Measurements from ENCODE around the gene IRAG1.

Gene IRAG1, protein sequence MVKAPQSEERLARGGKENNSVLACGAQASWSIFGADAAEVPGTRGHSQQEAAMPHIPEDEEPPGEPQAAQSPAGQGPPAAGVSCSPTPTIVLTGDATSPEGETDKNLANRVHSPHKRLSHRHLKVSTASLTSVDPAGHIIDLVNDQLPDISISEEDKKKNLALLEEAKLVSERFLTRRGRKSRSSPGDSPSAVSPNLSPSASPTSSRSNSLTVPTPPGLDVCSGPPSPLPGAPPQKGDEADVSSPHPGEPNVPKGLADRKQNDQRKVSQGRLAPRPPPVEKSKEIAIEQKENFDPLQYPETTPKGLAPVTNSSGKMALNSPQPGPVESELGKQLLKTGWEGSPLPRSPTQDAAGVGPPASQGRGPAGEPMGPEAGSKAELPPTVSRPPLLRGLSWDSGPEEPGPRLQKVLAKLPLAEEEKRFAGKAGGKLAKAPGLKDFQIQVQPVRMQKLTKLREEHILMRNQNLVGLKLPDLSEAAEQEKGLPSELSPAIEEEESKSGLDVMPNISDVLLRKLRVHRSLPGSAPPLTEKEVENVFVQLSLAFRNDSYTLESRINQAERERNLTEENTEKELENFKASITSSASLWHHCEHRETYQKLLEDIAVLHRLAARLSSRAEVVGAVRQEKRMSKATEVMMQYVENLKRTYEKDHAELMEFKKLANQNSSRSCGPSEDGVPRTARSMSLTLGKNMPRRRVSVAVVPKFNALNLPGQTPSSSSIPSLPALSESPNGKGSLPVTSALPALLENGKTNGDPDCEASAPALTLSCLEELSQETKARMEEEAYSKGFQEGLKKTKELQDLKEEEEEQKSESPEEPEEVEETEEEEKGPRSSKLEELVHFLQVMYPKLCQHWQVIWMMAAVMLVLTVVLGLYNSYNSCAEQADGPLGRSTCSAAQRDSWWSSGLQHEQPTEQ

DNA sequence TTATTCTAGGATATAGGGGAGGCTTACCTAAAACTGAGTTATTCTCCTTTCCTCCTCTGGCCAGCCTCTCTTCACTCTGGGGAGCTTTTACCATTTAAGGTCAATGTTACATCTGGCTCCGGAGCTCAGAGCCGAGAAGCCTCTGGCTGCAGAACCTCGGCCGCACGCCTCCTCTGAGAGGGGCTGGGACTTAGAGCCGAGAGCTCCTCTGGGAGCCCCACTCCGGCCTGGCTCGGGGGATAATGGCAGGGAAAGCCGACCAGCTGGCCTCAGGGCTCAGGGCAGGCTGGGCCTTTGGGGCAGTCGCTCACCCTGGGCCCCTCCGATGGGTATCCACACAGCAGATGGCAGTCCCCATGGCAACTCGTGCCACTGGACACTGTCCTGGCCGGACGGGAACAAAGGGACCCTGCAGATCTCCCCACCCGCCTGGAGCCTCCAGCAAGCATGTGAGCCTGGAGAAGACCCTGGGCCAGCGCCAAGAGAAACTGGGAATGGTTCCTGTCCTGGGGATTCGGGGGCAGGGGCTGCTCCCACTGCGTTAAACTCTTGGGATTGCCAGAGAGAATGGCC, at the start of gene IRAG1:
Gene IRAG1, minus strand, starts transcription at position 247 of the 573 bp plus-strand sequence. Its CDS starts 153 bp downstream, at position 94.
- DNase-seq: no peak

DNA sequence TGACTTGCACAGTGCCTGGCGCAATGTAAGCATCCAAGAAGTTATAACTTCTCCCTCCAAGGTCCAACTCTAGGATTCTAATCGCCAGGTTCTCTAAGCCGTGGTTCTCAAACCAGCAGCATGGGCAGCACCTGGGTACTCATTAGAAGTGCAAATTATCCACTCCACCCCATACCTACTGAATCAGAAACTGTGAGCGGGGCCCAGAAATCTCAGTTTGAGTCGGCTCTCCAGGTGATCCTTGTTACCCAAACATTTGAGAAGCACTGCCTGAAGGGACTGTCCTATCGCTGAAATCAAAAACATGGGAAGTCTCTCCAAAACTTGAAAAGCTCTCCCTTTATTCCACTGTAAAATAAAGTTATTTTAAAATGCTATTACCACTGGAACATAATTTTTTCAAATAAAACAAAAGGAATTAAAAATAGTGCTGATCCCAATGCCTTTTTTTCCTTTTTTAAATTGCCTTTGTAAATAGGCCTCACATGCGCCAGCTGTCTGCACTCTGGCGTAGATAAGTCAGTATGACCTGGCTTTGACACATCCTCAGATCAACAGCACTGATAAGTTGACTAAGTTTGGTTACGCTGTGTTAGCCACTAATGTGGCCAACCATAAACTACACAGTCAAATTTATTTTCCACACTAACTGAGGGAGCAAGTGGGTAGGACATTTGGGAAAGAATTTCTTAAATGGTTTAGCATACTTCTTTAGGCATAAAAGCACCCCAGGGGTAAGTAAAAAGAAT, 49.1 kb upstream of the IRAG1 start:
- no peak for DNase-seq

DNA sequence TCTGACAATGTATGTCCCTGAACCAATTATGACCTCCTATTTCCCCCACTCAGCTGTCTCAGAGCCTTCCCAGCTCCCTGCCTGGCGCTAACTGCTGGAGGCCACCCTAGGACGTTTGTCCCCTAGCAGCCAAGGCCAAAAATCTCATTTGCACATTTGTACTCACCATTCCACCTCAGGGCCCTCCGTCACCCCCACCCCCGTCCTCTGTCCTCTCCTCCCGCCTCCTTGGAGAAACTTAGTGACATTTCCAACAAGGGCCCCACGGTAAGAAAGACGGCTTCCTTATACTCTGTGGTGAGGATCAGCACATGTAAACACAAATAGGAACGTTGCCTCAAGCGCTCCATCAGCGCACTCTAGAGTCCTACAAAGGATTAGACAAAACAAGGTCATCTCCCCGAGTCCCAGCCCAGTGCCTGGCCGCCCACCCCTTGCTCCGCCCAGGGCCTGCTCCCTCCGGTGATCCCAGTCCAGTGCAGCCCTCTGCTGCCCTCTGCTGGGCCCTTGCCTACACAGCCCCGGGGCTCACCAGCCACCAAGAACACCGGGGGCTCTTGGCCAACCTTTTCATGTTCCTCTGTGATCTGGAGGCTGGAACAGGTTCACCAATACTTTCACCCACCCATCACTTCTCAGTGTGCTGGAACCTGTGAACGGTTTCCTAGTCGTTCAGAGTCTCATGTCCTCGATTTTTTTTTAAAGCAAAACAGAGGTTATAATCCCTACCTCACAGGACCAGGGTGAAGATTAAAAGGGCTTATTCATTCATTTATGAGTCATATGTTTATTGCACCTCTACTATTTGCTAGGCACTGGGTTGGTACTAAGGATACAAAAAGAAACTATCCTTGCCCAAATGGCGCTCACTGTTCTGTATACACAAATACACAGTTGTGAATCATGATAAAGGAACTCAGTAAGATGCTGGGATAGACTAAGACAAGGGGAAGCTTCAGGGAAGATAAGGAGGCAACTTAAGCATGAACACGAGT, 42.2 kb upstream of the IRAG1 start:
- DNase-seq: peak; percentile 91

DNA sequence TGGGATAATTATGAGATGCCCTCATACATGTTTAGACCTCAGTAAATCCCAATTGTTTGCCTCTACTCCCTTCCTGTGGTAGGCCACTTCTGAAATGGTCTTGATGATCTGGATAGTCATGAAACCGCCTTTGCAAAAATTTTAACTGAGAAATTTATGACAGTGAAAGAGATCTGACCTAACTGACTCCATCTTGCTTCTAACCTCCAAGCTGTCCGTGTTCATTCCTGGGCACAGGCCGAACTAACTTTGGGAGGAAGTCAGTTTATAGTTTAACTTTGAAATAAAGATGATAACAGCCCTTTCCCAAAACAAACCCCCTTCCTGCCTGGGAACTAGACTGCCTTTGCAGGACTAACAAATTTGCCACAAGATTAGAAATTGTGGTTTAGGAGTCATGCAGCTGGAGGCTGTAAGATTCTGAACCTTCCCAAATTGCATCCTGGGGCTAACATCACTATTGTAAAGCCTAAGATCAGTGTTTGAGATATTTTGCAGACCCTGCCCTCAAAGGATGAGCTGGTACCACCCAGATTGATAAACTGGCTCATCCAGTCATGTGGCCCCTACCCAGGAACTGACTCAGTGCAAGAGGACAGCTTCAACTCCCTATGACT, 37.6 kb upstream of the IRAG1 start:
- DNase-seq: no peak

DNA sequence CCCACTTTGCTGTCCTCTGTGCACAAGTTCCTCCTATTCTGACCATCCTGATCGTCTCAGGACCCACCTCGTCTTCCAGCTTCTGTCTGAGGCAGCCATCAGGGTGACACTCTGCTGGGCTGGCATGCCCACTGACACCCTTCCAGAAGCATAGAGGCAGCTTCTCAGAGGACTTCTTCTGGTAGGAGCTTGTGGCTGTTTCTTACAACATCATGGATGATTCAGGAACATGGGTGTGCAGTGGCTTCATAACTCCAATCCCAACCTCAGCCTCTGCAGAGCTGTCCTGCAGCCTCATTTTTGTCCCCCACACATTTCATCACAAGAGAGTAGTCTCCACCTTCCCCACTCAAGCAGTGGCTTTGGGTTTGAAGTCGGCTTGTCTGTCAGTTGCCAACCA, 36.6 kb upstream of the IRAG1 start:
- no peak for DNase-seq

DNA sequence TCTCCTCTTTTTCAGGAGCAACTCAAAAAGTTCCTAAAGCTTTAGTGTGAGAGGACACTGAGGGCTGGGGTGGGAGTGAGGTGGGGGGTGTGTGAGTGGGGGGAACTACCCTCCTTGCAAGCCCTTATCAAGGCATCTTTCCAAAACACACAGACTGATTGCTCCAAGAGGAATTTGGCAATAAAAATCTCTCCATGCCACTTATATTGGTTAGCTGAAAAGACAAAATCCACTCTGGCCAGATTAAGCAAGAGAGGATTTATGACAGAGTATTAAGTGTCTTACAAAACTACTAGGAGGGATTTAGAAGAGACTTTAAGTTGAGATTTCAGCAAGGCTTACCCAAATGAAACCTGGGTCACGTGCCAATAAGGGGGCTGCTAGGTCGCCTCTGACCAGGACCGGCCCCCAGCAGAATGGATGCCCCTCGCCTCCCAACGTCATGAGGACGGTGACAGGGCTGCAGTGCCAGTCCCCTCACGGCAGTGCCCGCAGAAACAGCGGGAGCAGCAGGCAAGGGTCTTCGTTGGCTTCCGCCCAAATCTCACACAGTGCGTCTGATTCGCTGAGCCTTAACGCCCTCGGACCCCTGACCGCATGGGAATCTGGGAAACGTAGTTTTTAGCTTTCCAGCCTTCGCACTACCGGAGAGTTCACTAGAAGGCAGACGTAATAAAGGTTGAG, 35.4 kb upstream of the IRAG1 start:
- DNase-seq: no peak

DNA sequence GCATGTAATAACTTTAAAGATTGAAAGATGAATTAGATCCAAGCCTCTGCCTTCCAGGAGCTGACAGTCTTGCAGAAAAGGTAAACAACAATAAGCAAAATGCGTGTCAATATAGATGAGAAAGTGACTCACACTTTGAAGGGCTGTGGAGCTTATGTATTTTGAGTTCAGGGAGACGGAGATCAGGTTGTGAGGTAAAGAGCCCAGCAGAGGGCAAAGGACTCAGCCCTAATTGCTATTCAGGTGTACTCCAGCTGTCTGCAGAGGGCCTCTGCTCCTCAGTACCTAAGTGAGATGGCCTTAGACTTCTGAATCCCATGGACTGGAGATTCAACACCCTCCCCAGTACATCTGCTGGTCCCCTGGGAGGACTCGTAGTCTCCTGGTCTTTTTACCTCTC, 34.6 kb upstream of the IRAG1 start:
- DNase-seq: no peak

DNA sequence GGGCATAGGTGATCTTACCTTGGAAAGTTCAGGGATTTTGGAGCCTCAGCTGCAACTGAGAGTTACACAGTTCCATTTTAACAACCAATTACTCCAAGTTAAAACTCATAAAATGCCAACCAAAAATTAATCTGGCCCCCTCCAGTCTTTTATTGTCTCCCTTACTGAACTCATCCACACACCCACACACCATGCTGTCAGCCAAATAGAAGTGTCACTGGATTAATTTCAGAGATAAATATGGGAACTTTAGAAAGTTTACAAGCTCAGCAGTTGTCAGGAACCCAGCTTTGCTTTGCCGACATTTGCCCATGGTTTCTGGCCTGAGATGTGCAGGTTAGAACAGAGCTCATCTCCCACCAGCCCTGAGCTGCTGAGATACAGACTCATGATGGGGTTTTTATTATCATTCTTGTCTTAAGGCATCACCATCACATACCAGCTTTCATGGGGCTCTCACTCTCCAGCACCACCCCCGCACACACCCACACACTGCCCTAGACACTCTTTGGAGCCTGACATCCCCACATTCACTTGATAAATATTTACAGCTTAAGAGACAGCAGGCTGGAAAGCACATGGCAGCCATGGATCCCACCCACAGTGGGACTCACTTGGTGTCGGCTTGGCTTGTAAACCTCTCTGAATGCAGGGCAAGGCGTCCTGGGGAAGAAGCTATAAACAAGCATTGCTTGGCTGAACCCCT, 33.7 kb upstream of the IRAG1 start:
- DNase-seq: no peak

DNA sequence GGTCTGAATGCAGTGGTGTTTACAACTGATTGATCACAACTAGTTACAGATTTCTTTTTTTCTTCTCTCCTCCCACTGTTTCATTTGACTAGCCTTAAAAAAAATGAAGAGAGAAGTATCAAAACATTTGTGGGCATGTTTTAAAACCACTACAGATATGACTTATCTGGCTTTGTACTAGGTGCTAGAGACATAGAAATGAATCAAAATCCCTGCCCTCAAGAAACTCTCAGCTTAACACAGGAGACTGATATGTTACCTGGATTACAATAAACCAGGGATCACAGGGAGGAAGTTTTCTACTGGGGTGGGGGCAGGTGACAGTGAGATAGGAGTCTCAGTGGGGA, 32.3 kb upstream of the IRAG1 start:
- DNase-seq: no peak

DNA sequence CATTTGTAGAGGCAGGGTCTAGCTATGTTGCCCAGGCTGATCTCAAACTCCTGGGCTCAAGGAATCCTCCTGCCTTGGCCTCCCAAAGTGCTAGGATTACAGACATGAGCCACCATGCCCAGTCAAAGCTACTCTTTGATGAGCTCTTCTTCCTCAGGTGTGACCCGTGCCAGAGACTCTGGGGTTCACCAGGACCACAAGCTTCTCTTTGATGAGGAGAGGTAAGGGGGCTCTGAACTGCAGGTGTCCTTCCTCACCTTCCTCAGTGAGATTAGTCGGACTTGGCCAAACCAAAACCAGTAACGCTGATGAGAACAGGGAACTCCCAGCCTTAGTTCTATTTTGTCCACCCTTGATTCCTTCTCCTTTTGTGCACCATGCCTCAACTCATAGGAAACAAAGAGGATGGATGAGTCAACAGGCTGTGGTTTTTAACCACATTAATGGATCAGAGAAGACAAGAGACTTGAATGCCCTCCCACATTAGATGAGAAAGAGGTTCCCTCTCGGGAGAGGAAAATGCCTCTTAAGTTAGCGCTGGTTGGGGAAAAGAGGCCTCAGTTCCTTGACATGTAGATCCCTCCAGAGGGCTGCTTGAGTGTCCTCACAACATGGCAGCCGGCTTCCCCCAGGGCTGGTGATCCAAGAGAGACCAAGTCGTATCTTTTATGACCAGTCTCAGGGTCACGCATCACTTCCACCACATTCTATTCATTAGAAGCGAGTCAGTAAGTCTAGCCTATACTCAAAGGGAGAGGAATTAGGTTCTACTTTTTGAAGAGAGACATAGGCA, 31.8 kb upstream of the IRAG1 start:
- DNase-seq: peak; percentile 7

DNA sequence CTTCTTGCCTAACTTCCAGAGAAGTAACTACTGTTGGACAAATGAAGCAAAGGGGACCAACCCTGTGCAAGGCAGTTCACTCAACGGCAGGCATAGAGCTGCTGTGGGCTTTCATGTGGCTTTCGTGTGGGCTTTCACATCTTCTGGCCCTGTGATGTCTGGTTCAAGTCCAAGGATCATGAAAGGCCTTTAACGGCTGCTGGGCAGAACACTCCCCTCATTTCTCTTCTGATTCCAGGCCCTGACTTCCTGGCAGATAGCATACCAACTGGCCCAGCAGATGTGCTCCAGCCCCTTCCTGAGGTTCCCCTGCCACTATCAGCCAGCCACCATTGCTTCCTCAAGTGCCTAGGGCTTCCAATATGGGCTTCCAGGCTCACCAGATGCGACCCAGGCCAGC, 28.8 kb upstream of the IRAG1 start:
- DNase-seq: no peak

DNA sequence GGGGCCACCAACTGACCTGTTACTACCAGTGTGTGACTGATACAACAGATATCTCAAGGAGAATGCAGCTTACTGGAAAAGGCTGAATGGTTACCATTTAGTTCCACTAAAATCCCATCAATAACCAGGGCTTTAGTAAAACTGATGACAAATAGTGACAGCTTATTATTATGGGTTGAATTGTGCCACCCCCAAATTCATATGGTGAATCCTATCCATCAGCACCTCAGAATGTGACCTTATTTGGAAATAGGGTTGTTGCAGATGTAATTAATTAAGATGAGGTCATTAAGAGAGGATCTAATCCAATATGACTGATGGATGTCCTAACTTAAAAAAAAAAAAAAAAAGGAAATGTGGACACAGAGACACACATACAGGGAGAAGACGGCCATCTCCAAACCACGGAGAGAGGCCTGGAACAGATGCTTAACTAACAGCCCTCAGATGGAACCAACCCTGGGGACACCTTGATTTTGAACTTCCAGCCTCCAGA, 27.4 kb upstream of the IRAG1 start:
- DNase-seq: no peak

DNA sequence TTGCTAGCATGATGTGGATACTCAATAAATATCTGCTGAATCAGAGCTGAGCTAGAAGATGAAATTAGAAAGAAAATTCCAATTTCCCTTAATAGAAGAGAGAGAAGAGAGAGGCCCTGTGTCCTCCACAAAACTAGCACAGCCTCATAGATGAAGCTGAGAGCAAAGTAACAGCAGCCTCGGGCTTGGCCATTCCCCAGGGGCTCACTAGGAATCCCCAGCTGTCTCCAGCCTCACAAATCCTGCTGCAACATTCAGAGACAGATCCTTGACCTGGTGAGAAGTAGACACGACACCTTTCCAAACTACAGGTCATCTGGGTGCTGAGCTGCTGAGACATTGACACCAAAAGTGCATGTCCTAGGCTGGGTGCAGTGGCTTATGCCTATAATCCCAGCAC, 26.1 kb upstream of the IRAG1 start:
- DNase-seq: no peak

DNA sequence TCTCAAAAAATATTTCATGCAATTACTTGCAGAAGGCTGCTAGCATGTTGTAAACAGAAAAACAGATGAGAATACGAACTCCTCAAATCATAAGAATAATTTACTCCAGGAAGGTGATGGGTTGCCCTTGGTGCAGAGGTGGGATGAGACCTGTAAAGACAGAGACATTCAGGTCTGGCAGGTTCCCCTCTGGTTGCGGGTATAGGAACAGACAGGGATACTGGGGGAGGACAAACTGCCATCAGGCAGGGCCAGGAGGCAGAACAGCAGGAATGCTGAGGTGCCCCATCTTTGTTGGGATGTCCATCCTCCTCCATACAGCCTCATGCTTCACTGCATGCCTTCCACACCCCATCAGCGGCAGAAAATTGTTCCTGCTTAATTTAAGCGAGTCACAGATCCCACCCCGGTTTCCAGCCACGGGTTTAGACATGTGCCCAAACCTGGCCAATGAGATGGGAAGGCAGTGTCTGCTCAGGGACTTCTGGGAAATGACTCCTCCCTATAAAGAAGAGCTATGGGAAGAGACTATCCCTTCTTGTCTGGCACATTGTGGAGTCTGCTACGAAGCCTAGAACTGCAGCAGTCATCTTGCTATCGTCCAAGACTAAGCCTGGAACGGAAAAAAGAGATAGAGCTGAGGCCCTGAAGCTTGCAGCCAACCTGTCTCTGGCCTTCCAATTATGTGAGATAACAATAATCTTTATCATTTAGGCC, 23.1 kb upstream of the IRAG1 start:
- DNase-seq: no peak

DNA sequence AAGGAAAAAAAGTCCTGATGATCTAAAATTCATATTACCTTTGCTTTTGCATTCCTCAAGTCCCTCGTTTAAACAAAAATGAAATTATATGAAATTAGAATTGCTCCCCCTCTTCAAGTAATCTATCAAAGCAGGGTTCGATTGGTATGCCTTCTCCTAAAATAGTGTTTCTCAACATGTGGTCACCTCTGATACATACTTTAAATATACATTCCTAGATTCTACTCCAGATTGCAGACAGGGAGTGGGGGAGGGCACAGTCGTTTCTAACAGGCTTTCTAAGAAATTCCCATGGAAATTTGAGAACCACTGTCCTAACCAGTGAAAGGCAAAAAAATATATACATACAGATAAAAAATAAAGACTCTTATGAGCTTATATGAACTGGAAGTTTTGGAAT, 22.6 kb upstream of the IRAG1 start:
- no peak for DNase-seq

DNA sequence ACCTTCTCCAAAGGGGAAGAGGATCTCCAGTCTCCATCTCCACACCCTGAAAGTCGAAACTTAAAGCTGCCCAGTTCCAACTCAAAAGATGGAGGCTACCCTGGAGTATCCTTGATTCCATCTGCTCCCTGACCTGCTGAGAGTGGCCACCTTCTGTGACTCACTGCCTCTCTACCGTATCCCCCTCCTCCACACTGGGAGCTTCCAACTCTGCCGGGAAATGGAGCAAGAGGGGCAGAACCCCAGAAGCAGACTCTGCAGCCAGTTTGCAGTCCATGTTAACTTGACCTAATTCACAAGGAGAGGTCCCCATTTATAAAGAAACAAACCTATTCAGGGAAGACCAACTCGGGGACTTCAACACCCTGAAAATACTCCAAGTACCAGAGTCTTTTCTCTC, 22.0 kb upstream of the IRAG1 start:
- no peak for DNase-seq

DNA sequence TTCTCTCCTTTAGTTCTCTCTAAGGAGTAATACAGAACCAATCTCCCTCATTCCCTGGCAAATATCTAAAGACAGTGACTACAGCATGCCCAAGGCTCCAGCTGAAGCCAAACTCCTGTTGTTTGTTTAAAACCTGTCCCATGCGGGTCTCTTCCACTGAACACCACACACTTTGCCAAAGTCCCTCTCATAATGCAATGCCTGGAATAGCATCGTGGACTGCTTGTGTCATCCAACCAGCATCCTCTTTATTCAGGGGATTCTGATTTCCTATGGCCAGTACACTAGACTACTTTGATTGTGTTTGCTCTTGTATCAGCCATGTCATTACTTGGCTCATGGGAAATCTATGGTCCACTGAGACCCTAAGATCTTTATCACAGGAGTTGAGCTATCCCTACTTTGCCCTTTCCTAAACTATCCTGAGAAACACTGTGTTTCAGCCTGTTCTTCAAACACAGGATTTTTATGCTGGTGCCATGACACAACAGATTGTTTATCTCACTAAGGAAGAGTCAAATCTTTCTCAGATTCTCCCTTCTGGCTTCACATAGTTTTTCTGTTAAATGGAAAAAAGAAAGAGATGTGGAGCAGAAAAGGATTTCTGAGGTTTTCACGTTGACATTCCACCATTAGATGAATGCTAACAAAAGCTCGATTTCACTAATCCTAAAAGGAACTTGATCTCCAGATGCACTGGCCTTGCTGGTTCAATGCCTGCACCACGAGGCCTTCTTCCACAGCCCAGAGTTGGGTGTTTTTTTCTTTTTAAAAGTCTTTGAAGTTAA, 15.9 kb upstream of the IRAG1 start:
- DNase-seq: no peak
